T-helper 2 cell (primary cell): Measurements from ENCODE around the gene BPTF.
"Not testable (repeated sequence)": the region's sequence is repeated elsewhere in the genome, so short reads cannot be mapped to it uniquely, and the experiment has no call there.

Source experiments
- DNase-seq, 5 experiments: peaks; one replicate each; pipeline versions ENCODE4 v3.0.0 to v3.0.0-alpha.2; 2012 to 2022
- total RNA-seq, 2 donors: gene quantifications; one replicate each; lab custom pipeline; 2026; lab: John Stamatoyannopoulos, UW

The BPTF gene
- 181 to 215 reads per million in 2 donors for total RNA-seq

DNA sequence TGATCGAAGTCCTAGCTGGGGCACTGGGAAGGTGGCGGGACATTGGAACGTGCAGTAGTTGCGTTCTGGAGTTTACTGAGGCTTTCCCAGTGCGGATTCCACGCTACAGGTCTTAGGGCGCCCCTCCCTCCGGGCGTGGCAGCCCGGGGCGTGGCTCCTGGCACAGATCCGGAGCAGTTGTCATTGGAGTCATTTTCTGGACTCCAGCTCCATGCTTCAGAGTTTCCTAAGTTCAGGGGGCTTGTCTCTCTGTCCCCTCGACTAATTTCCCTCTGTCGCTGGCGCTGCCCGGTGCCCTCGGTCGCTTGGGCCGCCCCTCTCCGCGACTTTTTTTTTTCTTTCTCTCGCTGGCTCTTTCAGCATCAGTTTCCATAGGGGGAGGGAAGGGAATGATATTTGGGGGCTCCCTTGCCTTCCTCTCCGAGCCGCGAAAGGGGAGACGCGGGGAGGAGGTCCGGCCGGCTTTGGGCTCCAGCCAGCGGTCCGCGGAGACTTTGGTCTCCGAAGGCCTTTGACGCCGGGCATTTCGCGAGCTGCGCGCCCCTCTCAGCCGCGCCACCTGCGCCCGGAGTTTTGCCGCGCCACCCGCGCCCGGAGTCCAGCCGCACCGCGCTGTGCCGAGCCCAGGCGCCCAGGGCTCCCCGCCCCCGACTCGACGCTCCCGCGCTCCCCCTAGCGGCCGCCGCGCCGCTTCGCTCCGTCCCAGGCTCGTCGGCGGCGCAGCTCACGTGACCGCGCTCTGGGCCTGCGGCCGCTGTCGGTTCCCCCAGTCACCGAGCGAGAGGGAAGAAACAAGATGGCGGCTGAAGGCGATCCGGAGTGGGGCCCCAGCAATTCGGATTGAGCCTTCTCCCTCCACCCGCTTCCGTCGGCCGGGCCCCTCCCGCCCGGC is at the start of gene BPTF:
Gene BPTF, plus strand, starts transcription at position 769 of the 892 bp plus-strand sequence. CDS start 222 bp downstream, outside the sequence.
- DNase-seq: peak; percentile 84 to 95 (median 85)

GRCh38 chr17:67779098-67779672 is 46.1 kb upstream of the BPTF start:
- DNase-seq: peak in 2 of 5 experiments; percentile 7 to 33

DNA sequence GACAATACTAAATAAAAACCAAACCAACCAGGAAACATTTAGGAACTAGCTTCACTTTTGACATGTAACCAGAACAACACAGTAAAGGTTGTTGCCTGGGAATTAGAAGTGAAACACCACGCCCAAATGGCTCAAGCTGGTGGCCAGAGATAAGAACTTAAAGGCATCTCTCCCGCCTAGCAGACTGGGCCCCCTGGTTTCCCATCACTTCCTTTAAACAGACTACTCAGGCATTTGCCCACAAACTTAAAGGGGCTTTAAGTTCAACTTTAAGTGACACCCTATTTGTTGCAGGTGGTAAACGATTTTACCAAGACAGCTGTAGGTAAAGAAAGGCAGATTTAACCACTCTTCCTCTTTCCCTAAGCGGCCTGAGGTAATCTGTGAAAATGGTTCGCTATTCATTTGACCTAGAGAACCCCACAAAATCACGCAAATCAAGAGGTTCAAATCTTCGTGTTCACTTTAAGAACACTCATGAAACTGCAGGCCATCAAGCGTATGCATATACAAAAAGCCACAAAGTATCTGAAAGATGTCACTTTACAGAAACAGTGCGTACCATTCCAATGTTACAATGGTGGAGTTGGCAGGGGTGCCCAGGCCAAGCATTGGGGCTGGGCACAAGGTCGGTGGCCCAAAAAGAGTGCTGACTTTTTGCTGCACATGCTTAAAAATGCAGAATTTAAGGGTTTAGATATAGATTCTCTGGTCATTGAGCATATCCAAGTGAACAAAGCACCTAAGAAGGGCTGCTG is 40.8 kb upstream of the BPTF start:
- DNase-seq: no peak

GRCh38 chr17:67785122-67785477 is 40.2 kb upstream of the BPTF start:
- no peak for DNase-seq

DNA sequence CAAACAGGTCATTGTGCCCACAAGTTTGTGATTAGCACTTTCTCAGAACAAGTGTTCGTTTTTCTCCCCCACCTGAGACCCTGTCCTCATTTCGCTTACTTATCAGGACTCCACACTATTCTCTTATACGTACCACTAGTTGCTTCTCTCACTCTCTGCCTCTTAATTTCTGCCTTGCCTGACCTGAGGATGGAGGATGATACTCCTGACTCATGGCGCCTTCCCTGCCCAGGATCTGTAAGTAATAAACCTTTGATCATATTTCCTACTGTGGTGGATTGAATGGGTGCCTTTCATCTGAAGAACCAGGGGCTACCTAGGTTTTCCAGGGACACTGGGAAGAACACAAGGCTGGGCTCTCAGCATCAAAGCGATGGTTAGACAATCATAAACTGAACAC is 39.8 kb upstream of the BPTF start:
- DNase-seq: no peak

DNA sequence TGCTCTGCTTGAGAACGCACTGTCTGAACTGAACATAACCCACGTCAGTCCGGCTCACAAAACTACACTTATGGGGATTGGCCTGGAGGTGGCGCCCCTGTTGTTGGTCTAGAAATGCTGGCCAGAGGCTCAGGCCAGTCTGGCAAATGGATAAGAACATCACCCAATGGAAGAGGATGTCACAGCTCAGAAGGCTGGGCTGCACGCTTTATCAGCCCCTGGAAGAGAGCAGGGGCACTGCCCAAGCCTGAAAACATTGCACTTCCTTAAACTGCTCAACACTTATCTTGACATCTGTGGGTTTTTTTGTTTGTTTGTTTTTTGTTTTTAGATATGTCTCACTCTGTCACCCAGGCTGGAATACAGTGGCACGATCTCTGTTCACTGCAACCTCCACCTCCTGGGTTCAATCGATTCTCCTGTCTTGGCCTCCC is 24.8 kb upstream of the BPTF start:
- peak in 4 of 5 experiments; percentile 10 to 75 (median 19) for DNase-seq

GRCh38 chr17:67801626-67802175 is 23.6 kb upstream of the BPTF start:
- no peak for DNase-seq

DNA sequence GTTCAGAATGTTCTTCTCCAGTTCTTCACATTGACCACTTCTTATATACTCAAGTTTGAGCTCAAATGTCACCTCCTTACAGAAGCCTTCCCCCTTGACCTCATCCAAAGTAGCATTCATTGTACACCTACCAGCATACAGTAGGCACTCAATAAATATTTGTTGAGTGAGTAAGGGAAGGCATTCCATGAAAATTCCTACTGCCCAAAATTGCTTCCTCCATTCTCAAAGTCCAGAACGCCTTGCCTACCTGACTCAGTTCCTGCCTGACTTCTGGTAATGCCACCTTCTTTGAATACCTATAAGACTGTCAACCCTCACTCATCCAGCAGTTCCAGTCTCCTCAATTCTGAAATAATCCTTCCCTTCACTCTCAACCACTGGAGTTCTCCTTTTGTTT is 14.8 kb upstream of the BPTF start:
- no peak for DNase-seq

DNA sequence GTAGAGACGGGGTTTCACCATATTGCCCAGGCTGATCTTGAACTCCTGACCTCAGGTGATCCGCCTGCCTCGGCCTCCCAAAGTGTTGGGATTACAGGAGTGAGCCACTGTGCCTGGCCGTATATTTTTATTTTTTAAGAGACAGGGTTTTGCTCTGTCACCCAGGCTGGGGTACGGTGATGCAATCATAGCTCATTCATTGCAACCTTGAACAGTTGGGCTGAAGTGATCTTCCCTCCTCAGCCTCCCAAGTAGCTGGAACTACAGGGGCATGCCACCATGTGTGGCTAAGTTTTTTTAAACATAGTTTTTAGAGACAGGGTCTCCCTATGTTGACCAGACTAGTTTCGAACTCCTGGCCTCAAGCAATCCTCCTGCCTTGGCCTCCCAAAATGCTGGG is 12.9 kb upstream of the BPTF start:
- not testable (repeated sequence) for DNase-seq

DNA sequence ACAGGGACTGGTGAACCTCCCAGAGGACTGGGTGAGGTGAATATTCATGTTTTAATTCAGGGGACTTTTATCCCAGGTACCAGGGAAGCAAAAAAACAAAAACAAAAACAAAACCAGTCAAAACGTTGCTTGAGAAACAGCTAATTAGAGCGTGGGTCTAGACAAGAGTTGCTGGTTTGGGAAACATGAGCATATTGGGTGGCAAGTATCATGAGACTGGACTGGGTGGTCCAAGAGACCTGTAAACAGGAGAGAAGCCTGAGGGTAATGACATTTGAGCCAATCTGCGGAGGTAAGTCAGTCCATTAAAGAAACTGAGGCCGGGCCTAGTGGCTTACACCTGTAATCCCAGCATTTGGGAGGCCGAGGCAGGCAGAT is 11.5 kb upstream of the BPTF start:
- no peak for DNase-seq

- DNase-seq: no peak
These were observed 6.9 kb upstream of the BPTF start for GRCh38 chr17:67818110-67819002.

GRCh38 chr17:67819722-67820121 is 5.6 kb upstream of the BPTF start:
- DNase-seq: no peak

DNA sequence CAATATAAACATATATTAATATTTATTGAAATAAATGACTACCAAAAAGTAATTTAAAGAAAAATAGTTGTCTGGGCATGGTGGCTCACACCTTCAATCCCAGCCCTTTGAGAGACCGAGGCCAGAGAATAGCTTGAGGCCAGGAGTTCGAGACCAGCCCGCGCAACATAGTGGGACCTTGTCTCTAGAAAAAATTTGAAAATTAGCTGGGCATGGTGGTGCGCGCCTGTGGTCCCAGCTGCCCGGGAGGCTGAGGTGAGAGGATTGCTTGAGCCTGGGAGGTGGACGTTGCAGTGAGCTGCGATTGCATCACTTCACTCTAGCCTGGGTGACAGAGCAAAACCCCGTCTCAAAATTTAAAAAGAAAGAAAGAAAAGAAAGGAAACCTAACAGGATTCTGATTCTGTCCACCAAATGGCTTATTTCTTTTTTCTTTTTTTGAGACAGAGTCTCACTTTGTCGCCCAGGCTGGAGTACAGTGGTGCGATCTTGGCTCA is 3.4 kb upstream of the BPTF start:
- DNase-seq: no peak

DNA sequence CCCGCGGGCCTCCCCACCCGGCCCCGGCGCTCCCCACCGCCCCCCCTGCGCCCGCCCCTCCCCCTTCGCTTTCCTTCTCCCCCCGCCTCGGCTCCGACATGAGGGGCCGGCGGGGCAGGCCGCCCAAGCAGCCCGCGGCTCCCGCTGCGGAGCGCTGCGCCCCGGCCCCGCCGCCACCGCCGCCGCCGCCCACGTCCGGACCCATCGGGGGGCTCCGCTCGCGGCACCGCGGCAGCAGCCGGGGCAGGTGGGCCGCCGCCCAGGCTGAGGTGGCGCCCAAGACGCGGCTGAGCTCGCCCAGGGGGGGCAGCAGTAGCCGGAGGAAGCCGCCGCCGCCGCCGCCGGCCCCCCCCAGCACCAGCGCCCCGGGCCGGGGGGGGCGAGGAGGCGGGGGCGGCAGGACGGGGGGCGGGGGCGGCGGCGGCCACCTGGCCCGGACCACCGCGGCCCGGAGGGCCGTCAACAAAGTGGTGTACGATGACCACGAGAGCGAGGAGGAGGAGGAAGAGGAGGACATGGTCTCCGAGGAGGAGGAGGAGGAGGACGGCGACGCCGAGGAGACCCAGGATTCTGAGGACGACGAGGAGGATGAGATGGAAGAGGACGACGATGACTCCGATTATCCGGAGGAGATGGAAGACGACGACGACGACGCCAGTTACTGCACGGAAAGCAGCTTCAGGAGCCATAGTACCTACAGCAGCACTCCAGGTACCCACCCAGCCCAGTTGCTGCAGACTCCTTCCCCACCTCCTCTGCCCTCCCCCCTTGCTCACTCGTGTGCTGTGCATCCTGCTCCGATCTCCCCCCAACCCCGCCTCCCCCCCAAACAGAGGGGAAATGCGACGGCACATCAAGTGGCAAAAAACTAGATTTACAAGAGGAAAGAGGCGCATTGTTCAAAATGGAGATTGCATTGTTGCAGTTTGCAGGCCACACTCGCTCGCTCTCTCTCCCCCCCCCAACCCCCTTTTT is 611 bp downstream of the BPTF start:
- DNase-seq: peak; percentile 15 to 87 (median 52)

GRCh38 chr17:67829331-67829730 is 4.0 kb downstream of the BPTF start:
- DNase-seq: peak in 4 of 5 experiments; percentile 4 to 91 (median 24)

GRCh38 chr17:67830440-67830839 is 5.1 kb downstream of the BPTF start:
- no peak for DNase-seq

DNA sequence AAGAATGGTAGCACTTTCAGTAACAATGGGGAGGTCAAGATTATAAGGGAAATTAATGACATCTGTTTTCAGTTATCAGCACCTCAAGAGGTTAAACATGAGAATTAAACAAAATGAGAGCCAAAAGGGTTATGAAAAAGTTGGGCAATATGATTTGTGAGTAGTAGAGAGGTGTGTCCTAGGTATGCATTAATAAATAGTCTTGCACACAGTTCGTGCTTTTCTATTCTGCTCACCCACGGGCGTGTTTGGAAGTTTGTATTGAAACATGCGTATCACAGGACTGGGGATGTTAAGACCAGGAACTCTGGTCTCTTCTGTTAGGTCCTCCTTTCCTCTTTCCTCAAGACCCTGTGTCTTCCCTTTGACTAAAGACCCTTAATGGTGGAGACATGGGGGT is 6.0 kb downstream of the BPTF start:
- no peak for DNase-seq

- no peak for DNase-seq
These were observed 7.8 kb downstream of the BPTF start for GRCh38 chr17:67833134-67833533.

DNA sequence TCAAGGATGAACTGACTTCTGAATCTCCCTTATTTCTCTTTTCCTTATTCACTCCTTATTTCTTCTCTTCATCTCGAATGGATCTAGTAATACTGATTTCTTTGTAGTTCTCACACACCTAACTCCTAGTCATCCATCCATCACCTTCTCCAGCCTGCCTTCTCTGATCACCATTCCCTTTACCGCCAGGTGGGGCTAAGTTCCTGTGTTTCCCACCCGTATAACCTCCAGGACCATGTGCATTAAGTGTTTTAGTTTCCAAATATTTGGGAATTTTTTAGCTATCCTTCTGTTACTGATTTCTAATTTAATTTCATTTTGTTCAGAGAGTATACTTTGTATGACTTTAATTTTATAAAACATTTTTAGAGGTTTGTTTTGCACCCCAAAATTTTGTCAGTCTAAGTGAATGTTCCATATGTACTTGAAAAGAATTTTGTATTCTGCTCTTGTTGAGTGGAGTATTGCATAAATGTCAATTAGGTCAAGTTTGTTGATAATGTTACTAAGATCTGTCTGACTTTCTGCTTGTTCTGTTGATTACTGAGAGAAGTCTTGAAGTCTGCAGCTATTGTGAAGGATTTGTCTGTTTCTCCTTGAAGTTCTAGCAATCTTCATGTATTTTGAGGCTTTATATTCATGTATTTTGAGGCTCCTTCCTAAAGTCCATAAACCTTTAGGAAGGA is 8.8 kb downstream of the BPTF start:
- no peak for DNase-seq

DNA sequence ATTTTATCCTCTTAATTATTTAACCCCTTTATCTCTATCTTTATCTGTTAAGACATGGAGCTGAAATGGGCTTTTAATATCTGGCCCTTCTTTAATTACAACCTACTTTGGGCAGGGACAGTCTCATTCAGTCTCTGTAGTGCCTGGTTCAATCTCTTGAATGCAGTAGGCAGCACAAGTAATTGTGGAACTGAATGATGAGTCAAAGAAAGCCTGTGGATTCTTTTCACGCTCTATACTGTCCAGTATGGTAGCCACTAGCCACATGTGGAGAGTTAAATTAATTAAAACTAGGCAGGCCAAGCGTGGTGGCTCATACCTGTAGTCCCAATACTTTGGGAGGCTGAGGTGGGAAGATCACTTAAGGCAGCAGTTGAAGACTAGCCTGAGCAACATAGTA is 9.3 kb downstream of the BPTF start:
- no peak for DNase-seq
